GM18907 (cell line): ENCODE data around the gene TP53BP2.

Experiments
- ATAC-seq: cut with Tn5 transposase; IDR thresholded peaks from one replicate; pipeline ENCODE4 v1.9.1; 2021; ENCODE audit warnings: mild to moderate bottlenecking, moderate library complexity; ENCODE audit not compliant: unreplicated experiment

TP53BP2 gene

DNA sequence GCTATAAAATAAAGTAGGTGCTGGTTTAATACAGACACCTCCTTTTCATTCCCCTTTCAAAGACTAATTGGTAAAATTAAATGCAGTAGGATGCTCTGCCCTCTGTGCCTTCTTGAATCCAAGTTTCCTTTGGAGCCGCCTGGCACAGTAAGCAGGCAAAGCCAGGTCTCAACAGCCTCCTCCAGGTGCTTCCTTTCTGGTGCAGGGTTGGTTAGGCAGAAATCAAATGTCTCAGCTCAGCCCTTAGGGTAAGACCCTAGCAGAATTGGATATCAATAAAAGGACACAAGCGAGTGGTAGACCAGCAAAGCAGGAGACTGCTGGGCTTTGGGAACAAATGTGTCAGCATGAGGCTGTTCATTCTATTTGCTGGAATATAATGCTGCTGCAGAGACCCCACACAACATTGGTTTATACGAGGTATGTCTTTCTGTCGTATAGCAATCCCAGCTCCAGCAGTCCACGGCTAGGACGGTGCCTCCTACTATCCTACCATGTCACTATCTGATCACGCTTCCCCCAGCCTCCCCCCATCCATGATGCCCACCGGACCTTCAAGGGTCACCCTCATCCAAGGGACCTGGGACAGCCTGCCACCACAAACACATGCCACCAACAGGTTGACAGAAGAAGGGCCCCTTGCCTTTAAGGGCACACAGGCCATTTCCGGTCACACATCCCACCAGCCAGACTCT lies 75.0 kb downstream of the TP53BP2 start:
- ATAC-seq = no peak

DNA sequence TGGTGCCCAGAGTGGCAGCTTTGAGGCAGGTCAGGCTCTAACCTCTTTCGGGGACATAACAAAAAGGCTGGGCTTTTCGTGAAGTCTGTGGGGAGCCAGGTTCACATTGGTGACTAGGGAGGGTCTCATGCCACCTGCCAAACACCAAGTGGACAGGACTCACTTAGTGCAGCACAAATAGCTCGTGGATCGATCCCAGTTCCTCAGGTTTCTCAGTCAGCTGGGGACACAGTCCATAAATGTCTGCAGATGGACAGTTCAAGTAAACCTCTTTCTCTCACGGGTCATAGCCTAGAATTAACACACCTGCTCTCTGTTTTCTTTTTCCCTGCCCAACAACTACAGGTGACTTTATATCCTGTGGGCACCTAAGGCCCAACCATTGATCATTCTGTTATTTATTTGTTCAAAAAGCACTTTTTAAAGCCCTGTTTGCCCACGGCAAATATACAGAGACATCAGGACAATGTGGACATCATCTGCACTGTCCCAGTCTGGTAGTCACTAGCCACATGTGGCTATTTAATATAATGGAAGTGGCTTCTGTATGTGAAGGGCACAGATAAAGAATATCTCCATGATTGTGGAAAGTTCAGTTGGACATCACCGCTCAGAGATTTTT lies 79.9 kb downstream of the TP53BP2 start:
- ATAC-seq = no peak

DNA sequence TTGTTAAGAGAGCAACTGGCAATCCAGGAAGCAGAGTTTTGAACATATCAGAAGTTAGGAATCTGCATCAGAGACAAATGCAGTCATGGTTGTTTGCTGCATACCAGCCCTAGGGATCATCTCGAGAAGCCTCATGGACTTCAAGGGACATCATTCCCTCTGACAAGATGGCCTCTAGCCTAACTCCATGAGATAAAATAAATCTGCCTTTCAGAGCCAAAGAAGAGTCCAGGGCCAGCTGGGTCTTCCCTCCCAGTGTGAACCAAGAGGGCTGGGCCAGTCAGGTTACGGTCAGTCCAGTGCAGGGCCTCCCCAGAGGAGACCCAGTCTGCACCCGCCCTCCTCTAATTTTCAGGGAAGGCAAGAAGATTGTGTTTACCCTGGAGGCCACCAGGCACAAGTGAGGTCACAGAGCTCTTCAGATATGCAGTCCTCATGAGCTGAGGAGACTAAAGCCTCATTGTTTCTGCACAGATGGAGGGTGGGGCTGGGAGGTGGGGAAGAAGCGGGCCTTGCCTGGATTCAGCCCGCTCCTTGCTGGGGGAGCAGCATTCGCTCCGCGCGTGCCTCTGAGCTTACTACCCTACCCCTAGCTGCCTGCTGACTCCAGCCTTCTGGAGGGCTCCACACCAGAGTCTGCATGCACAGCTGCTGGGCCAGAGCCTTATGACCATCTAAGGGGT lies 80.6 kb downstream of the TP53BP2 start:
- no peak for ATAC-seq

DNA sequence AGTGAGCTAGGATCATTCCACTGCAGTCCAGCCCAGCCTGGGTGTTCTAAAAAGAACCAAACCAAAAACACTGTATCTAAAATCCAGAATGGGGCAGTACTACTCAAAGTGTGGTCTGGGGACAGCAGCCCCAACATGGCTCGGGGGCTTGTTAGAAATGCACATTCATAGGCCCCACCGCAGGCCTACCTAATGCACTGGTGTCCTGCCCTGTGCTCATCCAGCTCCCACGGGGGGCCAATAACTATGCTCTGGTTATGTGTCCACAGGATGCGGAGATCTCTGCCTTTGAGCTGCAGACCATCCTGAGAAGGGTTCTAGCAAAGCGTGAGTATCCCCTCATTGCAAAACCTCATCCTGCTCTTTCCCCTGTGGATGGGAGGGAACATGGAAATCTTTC lies 81.9 kb downstream of the TP53BP2 start:
- no peak for ATAC-seq

GRCh38 chr1:223763251-223763650 lies 82.5 kb downstream of the TP53BP2 start:
- ATAC-seq = no peak

GRCh38 chr1:223761411-223761810 lies 84.3 kb downstream of the TP53BP2 start:
- ATAC-seq = no peak

- no peak for ATAC-seq
Measured at GRCh38 chr1:223760833-223761232, 84.9 kb downstream of the TP53BP2 start.

GRCh38 chr1:223759273-223759672 lies 86.5 kb downstream of the TP53BP2 start:
- no peak for ATAC-seq

DNA sequence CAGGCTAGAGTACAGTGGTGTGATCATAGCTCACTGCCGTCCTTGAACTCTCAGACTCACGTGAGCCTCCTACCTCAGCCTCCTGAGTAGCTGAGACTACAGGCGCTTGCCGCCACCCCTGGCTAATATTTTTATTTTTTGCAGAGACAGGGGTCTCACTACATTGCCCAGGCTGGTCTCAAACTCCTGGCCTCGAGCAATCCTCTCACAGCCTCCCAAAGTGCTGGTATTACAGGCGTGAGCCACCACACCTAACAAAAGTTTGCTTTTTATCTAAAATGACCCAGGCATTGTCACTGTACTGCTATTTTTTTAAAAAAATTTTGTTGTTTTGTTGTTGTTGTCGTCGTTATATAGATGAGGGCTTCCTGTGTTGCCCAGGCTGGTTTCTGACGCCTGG lies 87.0 kb downstream of the TP53BP2 start:
- ATAC-seq = no peak

DNA sequence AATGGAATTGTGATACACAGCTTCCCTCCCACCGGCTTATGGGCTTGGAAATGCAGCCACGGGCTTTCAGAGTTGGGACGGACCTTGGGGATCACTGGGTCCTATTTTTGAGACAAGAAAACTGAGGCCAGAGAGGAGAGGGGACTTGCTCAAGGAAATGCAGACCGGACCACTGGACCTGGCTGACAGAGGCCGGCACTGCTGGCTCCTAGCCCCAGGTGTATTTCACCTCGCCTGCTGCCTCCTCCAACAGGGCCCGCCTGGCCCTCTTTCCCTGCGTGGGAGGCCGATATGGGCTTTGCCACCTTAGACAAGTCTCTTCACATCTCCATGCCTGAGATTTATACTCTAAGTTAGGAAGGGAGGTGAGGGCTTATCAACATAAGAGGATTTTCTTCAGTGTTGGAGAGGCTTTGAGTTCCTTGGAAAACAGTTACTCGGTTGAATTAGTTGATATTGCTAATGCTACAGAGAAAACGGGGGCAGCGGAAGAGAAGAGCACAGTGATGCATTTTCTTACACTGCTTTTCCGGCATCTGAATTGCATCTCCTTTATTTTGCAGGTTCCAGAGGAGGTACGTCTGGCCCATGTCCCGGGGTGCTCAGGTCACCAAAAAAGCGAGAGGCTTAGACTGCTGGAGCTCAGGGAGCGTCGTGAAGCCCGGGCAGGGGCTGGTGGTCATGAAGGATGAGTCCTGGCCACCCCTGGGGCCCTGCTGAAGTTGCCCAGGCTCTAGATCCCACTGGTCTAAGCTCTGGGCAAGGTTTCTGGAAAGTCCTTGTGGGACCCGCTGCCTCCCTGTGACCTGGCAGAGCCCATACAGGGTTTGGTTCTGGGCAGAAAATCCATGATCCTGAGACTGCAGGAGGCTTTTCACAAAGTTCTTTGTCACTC lies 88.7 kb downstream of the TP53BP2 start:
- no peak for ATAC-seq

- no peak for ATAC-seq
Measured at GRCh38 chr1:223755992-223756775, 89.6 kb downstream of the TP53BP2 start.

DNA sequence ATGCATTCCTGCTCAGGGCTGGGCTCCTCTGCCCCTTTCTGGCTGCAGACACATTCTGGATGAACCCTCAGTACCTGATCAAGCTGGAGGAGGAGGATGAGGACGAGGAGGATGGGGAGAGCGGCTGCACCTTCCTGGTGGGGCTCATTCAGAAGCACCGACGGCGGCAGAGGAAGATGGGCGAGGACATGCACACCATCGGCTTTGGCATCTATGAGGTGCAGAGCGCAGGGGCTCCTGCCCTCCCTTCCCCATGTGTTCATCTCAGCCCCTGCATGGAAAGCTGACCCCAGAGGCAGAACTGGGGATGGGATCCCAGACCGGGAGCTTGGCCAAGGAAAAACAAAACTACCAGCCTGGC lies 90.3 kb downstream of the TP53BP2 start:
- ATAC-seq = no peak

GRCh38 chr1:223754681-223755431 lies 90.9 kb downstream of the TP53BP2 start:
- ATAC-seq = no peak

GRCh38 chr1:223752721-223753515 lies 92.8 kb downstream of the TP53BP2 start:
- ATAC-seq = no peak

GRCh38 chr1:223751696-223752095 lies 94.1 kb downstream of the TP53BP2 start:
- no peak for ATAC-seq

DNA sequence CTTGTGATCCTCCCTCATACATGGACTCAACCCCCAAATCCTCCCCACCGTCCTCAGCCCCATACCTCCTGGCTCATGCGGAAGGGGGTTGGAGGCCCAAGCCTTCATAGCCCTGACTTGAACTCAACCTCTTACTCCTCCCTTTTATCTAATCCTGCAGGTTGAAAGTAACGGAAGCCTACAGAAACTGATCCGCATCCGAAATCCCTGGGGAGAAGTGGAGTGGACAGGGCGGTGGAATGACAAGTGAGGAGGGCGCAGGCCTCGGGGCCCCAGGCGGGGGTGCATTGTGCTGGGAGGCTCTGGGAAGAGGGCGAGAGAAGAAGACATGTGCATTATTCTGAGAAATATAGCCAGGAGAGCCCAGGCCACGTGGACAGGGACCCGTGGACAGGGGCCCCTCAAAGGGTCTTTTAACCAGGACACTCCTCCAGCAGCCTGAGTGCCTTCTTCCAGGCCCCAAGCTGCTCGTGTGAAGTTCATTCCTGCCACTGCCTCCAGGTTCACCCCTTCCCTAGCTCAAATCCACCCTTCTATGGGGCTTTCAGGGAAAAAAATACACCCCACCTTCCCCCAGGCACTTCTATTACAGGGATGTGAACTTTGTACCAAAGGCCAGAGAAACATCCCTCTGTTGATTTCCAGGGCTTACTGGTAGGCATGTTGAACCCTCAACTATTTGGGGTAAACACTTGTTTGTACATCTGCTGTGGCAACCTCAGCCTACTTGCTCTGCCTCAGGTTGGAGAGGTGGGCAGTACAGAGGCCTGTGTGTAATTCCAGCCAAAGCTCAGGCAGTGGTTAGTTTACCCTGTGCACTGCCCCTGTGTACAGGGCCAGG lies 94.8 kb downstream of the TP53BP2 start:
- ATAC-seq = no peak

DNA sequence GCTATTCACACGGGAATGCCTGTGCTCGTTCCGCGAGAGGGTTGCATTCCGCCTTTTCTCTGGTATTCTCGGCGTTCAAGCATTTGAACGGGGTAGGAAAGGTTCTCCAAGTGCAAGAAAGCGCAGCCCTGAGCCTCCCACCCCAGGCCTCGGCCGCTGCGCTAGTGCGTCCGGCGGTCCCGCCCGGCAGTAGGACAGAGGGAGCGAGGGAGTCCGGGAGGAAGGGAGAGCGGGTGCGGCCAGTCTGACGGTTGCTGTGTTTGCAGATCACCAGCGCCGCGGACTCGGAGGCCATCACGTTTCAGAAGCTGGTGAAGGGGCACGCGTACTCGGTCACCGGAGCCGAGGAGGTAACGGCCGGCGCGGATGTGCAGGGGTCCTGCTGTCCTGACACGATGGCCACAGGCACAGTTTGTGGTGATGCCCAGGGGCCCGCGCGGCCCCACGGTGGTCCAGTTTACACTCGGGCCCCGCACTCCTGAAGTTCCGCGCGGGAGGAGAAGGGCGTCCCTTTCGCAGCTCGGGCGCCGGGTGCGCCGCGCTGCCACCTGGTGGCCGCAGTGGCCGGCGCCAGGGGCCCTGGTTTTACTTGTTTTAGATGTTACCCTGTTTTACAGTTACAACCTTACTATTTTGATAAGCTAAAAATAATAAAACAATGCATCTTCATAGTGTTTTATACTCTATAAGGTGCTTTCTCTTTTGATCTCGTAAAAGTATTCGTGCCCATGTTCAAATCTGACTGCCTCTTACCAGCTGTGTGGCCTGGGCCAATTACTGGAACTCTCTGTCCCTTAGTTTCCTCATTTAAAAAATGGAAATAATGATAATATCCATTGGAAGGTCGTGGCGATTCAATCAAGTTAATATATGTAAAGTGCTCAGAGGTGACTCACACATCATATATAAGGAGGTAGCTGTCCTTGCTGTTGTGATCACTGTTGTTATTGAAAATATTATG lies 96.7 kb downstream of the TP53BP2 start:
- peak; percentile 80 for ATAC-seq
